ENCODE measurements around the gene GPR152.
"Not testable (repeated sequence)": the region's sequence is repeated elsewhere in the genome, so short reads cannot be mapped to it uniquely, and the experiment has no call there.

Gene GPR152

DNA sequence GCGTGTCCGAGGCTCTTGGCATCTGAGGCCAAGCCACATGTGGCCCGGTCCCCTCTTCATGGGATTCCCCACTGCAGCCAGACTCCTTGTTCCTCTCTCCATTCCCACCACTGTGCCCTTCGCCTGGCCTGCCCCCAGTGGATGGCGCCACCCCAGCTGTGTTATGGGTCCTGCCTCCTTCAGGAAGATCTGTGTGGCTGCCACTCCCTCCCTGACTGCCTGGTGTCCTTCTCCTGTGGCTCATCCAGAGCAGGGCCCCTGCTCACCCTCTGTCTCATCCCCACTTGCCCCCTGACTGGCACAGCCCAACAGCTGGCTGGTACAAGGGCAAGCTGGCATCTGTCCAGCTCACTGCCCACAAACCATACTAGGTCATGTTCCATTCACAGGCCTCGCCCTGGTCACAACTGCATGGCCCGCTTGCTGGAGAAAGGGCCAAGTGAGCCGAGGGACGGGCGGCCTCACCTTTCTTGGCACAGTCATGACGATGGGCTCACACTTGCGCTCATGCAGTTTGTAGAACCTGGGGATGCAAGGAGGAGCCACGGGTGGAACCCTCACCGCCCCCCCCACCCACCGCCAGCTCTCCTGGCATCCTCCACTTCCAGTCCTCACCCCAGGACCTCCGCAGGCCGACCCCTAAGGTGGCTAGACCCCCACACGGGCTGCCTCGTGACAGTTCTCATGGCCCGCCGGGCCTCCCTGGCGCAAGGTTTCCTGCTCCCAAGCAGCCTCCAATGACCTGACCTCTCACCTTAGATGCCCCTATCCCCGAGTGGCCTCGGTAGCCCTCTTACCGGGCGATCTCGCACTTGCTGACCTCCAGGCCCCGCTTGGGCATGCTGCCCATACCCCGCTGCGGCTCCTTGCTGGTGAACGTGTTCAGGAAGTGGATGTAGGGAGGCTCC is 13.0 kb downstream of the GPR152 start:
- DNase-seq (ENCODE audit: low spot score), result peak; percentile 49

DNA sequence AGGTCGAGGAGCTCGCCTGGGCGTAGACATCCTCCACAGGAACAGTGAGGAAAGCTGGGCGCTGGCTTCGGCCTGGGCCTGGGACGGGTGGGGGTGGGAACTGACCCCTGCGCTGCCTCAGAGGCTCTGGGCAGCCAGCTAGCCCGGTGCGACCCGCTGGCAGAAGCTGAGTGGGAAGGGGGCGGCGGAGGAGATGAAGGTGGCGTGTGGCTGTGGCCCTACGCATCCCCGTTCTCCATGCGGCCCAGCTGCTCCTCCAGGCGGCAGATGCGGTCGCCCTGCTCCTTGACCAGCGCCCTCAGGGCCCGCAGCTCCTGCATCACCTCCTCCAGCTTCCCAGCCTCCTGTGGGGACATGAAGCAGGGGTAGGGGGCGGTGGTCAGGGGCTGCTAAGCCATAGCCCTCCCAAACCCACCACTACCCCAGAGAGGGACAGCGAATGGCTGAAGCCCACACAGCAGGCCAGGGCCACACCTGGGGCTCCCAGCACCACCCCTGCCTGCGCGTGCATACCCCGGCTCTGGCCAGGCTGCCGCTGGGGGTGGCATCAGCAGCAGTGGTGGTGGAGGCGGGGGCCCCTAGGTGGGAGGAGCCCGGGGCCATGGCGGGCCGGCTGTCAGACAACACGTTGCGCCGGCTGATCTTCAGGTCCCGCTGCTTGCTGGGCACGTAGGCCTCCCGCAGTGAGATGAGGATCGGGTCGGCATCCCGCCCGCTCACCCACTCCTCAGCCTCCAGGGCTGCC is 14.2 kb downstream of the GPR152 start:
- DNase-seq (ENCODE audit: low spot score), result no peak

DNA sequence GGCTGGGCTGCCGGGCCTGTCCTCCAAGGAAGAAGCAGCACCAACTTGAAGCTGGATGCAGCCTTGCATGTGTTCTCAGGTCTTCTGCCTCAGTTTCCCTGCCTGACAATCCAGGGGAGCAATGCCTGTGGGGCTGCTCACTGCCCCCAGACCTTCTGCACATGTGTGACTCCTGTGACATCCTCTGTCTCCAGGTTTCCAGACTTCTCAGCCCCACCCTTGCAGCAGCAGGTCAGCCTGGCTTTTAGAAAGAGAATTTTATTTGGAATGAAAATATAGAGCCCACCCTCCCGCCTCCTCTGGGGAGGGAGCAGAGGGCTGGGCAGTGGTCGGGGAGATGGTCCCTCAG is 14.7 kb downstream of the GPR152 start:
- DNase-seq (ENCODE audit: low spot score), result no peak

DNA sequence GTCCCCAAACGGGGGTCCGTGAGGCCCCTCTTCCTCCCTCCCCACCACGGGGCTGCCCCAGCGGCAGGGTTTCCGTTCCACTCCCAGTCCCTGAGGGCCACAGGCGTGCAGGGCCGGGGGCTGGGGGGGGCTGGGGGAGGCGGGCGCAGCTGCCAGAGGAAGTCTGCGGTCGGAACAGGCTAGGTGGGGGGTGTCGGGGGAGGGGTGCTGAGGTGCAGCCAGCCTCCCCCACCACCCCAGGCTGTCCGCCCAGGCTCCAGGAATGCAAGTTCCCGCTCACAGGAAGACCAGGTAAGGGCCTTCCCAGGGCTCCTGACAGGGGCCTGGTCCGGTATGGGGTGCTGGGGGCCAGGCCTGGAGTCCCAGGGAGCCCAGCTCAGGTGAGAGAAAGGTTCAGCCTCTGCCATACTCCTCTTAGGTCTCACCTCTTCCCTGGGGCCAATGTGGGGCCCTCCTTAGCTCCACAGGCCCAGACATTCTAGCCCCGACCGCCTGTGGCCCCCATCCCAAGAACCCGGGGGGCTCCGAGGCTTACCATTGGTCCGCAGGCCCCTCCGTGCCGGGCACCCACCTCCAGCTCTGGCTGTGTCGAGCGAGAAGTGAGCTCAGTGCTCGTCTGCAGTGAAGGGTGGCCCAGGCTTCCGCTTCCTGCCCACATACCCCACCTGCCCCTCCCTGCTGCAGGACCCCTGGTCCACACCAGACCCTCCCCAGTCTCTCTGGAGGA is 15.3 kb downstream of the GPR152 start, which contains the start of gene PTPRCAP:
Gene PTPRCAP, minus strand, starts transcription at position 601 of the 727 bp plus-strand sequence. Its CDS starts 63 bp downstream, at position 538.
- no peak for DNase-seq (ENCODE audit: low spot score)

GRCh38 chr11:67436459-67437081 is 16.0 kb downstream of the GPR152 start:
- DNase-seq (ENCODE audit: low spot score), result no peak

DNA sequence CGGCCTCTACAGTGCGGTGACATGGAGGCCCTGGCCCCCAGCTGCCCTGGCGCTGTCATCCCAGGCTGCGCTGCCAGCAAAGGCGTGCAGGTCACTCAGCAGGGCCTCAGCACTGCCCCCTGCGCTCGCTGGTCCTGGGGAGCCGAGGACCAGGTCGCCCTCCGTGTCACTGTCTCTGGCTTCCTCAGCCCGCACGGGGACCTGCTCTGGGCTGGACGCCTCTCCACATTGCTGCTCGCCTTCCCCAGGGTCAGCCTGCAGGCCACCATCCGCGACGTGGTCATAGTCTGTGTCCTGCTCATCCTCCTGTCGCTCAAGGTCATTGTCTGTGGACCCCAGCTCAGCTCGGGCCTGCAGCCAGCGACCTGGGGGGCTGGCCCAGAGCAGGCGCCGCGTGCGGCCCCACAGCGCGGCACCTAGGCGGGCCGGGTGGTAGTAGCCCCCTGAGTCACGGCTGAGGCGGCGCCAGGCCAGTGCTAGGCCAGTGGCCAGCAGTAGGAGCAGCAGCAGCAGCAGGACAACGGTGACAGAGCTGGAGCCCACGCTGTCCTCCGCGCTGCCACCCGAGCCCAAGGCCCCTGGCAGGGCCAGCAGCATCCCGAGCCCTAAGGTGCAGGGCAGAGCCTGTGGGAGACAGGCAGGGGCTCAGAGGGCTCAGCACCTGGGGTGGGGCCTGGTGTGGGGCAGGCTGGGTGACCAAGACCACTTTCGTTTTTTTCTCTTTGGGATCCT is 16.6 kb downstream of the GPR152 start:
- DNase-seq (ENCODE audit: low spot score), result no peak

GRCh38 chr11:67435031-67435726 is 17.4 kb downstream of the GPR152 start:
- no peak for DNase-seq (ENCODE audit: low spot score)

- no peak for DNase-seq (ENCODE audit: low spot score)
Observed at GRCh38 chr11:67434395-67434881, 18.1 kb downstream of the GPR152 start.

DNA sequence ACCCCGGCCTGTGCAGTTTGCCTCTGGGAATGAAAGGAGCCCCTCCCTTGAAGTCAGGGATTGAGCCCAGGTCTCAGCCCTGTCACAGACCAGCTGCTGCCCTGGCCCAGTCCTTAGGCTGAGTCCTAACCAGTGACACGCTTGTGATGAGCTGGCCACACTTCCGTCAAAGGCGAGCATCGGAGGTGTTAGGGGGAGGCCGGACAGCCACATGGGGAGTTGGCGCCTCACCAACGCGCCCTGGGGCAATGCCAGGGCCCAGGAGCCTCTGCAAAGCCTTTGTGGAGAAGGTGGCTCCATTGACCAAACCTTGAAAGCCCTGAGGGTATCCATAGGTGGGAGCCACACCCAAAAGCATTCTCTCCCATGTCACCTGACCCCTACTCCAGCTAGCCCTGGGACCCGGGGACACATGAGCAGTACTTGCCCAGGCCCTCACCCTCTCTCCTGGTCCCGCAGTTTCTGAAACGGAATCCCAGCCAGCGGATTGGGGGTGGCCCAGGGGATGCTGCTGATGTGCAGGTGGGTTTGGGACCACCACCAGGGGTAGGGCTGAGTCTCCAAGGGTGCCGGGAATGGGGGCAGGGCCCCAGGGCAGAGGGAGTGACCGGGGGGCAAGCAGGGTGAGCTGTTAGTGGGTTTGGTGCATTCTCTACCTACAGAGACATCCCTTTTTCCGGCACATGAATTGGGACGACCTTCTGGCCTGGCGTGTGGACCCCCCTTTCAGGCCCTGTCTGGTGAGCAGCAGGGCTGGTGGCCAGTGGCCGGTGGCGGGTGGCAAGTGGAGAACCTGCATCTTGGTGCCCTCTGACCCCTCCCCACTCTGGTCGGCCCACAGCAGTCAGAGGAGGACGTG is 18.8 kb downstream of the GPR152 start:
- DNase-seq (ENCODE audit: low spot score), result no peak

GRCh38 chr11:67432655-67433349 is 19.7 kb downstream of the GPR152 start:
- DNase-seq (ENCODE audit: low spot score), result no peak

GRCh38 chr11:67431346-67432249 is 20.9 kb downstream of the GPR152 start:
- DNase-seq (ENCODE audit: low spot score), result no peak

DNA sequence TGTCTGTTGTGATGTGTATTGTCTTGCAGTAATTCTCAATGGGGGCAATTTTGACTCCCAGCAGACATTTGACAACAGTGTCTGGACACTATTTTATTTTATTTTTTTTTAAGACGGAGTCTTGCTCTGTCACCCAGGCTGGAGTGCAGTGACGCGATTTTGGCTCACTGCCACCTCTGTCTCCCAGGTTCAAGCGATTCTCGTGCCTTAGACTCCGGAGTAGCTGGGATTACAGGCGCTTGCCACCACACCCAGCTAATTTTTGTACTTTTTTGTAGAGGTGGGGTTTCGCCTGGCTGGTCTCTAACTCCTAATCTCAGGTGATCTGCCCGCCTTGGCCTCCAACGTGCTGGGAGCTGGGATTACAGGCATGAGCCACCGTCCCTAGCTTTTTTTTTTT is 22.8 kb downstream of the GPR152 start:
- DNase-seq (ENCODE audit: low spot score), result no peak

DNA sequence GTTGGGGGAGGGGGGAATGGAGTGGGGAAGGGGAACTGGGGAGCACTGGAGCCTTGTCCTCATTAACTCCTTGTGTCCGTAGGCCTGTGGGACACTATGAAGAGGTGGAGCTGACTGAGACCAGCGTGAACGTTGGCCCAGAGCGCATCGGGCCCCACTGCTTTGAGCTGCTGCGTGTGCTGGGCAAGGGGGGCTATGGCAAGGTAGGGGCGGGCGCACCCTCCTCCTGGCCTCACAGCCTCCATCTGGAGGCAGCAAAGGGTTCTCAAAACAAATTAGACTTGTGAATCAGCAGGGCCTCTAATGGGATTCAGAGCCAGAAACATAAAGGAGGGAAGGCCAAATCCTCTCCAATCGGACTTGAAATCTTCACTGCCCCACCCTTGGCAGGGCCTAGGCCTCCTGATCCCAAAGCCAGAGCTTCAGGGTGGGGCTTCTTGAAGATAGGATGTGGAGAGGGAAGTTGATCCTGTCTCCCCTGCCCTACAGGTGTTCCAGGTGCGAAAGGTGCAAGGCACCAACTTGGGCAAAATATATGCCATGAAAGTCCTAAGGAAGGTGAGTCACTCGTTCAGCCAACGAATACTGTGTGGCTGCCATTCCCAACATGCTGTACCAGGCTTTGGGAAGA is 23.4 kb downstream of the GPR152 start:
- no peak for DNase-seq (ENCODE audit: low spot score)

- DNase-seq (ENCODE audit: low spot score), result peak; percentile 100
Observed at GRCh38 chr11:67428052-67429001, 24.2 kb downstream of the GPR152 start, which contains the start of gene RPS6KB2. TSS of gene RPS6KB2 (plus strand) at chr11:67428494. CDS start at chr11:67428546, 52 bp downstream.

DNA sequence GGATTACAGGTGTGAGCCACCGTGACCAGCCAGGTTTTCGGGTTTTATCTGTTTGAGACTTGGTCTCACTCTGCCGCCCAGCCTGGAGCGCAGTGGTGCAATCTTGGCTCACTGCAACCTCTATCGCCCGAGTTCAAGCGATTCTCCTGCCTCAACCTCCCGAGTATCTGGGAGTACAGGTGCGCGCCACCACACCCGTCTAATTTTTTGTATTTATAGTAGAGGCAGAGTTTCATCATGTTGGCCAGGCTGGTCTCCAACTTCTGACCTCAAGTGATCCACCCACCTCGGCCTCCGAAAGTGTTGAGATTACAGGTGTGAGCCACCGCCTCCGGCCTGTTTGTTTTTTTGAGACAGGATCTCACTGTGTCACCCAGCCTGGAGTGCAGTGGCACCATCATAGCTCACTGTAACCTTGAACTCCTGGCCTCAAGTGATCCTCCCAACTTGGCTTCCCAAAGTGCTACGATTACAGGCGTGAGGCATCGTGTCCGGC is 25.1 kb downstream of the GPR152 start:
- not testable (repeated sequence) for DNase-seq (ENCODE audit: low spot score)

All from AG08395 (cell line).